Mucosa of stomach (tissue), 1 donor: ENCODE data around the gene SYS1.
A peak's percentile ranks its signal among the peaks of the same experiment; 100 is the strongest.

ENCODE experiments used
- H3K27me3 ChIP-seq: one replicate; pipeline ENCODE4 v1.7.0; 2013; ENCODE audit warnings: mild to moderate bottlenecking, low read length; ENCODE audit not compliant: control insufficient read depth, insufficient read depth
- H3K36me3 ChIP-seq: one replicate; pipeline ENCODE4 v1.7.0; 2013; ENCODE audit warnings: low read length; ENCODE audit not compliant: control insufficient read depth, insufficient read depth
- H3K4me1 ChIP-seq: one replicate; pipeline ENCODE4 v1.7.0; 2013; ENCODE audit warnings: mild to moderate bottlenecking, low read length; ENCODE audit not compliant: control insufficient read depth, insufficient read depth
- H3K4me3 ChIP-seq: one replicate; pipeline ENCODE4 v1.7.0; 2013; ENCODE audit warnings: low read length
- H3K9ac ChIP-seq: one replicate; pipeline ENCODE4 v1.7.0; 2013; ENCODE audit warnings: mild to moderate bottlenecking, low read length, moderate library complexity
- H3K9me3 ChIP-seq: one replicate; pipeline ENCODE4 v1.7.0; 2013; ENCODE audit warnings: mild to moderate bottlenecking, low read length, moderate library complexity; ENCODE audit not compliant: control insufficient read depth
- donor health status: Pancreatic carcinoma.

The SYS1 gene

DNA sequence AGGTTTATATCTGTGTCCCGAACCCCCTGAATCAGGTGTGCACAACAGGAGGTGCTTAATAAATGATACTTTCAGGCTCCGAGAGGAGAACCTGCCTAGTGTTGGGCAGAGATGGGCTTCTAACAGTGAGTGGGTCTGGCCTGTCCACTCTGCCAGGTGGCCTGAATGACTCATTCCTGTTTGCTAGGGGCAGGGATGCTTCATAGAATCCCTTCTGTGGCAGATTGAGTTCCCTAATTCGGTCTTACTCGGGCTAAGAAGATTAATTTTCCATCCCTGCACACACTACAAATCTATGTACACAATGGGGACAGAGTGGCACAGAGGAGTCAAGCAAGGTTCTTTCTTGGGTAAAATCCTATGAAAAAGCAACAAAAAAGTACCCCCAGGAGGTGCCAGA is 34.5 kb upstream of the SYS1 start:
- Histone ChIP-seq H3K4me3 (no peak overlapping the region), H3K9ac (no peak overlapping the region), H3K27me3 (no peaks in the 10 kb centered on the region), H3K9me3 (no peaks in the 10 kb centered on the region), H3K4me1 (peaks cover 20% of the 10 kb centered on the region), H3K36me3 (peaks cover 37% of the 10 kb centered on the region)

DNA sequence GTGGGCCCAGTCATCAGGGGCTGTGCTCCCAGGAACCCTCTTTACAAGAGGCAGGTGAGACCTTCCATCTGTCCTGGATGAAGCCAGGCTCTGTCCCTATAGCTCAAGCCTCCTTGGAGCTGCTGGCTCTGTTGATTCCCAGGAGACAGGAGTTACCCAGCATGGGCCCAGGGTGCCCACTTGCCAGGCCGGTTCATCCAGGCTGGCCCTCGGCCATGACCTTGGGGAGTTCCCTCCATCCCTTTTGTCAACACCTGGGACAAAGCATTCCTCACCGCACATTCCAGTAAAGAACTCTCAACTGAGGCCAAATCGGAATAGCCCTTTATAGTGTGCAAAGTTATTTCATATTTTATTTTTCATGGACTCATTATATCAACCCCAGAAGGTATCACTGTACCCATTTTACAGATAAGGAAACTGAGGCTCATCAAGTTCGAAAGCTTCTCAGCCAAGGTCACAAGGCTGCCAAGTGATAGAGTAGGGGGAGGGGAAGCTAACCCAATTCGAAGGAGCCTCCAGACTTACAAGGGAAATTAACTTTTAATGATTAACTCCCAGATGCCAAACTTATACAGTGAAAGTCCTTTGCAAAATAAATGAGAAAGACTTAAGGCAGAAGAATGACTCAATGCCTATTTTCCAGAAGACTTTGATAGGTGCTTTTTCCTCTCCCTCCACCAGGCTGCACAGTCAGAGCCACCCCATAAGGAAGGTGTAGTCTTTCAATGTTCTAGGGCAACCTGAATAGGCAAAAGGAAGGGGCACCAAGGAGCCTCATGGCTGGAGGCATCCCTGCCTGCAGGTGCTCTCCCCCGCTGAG is 33.2 kb upstream of the SYS1 start:
- Histone ChIP-seq H3K27me3 (no peaks in the 10 kb centered on the region), H3K4me3 (no peak overlapping the region), H3K36me3 (peaks cover 37% of the 10 kb centered on the region), H3K4me1 (peaks cover 20% of the 10 kb centered on the region), H3K9me3 (no peaks in the 10 kb centered on the region), H3K9ac (no peak overlapping the region)

DNA sequence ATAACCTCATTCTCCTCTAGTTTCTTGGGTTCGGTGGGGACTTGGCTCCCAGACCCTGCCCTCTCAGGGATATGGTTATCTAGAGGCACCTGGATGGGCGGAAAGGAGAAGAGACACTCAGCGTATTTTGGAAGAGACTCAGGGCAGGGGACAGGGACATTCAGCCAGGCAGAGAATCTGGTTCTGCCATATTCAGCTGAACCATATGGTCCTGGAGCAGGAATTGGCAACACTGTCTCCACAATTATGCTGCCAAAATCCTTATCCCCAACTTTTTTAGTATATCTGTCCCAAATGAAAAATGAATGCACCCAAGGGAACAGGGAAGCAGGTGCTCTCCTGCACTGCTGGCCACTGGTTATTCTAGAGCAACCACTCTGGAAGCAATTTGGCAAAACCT is 32.5 kb upstream of the SYS1 start:
- no peaks in the 10 kb centered on the region for H3K27me3 ChIP-seq
- H3K9me3 ChIP-seq: no peaks in the 10 kb centered on the region
- no peak overlapping the region for H3K9ac ChIP-seq
- H3K4me1 ChIP-seq: peaks cover 23% of the 10 kb centered on the region
- no peak overlapping the region for H3K4me3 ChIP-seq
- peaks cover 41% of the 10 kb centered on the region for H3K36me3 ChIP-seq

DNA sequence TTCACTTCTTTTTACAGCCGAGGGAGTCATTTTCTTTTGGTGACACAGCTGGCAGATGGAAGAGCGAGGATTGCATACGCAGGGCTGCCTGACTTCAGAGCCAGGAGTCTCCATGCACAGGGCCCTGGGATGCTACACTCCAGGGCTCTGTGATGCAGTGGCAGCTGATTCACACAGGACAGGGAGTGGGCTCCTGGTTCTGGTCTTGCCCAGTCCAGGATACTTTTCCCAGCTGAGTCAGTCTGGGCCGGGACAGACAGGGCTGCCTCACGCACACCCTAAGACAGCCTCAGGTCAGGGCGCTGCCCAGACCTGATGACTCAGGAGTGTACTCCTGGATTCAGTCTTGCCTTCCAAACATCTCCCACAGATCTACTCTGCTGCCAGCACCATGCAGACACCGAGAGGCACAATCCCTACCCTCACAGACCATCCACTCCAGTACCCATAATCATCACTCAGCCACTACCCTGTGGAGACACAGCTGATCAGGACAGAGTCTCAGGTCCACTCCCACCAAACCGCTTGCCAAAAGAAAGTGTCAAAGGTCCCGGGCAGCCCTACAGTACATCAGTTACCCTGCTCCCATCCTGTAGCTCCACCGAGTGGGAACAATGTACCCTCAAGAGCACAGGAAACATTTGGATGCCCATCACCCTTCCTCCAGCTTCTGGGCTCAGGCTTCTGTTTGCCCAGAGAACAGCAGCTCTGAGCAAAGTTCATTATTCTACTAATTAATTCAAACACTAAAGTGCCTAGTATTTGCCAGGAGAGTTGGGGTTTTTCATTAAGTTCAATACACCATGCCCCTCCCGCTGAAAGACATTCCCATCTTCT is 26.2 kb upstream of the SYS1 start:
- peaks cover 15% of the 10 kb centered on the region for H3K36me3 ChIP-seq
- no peak overlapping the region for H3K4me3 ChIP-seq
- H3K9ac ChIP-seq: peak overlapping the region; percentile 68
- peaks cover 63% of the 10 kb centered on the region for H3K4me1 ChIP-seq
- H3K27me3 ChIP-seq: no peaks in the 10 kb centered on the region
- H3K9me3 ChIP-seq: no peaks in the 10 kb centered on the region

DNA sequence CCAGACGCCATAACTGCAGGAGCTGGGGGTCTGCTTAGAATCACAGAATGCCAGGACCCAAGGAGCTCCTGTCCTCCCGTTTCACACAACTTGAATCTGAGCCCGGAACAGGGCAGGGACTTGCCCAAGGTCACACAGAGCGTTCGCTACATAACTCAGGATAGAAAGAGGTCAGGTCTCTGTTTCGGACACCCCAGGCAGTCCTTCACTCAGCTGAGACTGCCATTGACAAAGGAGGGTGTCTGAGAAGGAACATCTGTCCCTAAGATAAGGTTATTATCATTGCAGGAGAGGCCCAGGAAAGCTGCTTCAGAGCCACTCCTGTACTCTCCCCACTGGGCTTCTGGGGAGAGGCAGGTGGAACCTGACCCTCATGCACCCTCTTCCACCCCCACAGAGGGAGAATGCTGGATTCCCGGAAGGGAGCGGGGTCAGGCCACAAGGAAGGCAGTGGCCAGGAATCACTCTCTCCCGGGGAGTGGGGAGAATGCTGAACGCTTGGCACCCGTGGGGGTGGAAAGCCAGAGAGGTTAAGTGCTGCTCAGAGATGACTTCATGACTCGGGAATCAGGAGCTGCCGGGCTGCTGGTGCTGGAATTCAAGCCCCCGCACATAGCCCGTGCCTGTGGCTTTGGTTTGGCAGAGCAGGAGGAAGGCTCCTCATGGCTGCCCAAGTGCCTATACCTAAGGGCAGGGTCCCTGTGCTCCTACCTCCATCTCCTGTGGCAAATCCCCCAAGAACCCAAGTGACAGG is 25.4 kb upstream of the SYS1 start:
- peak overlapping the region; percentile 28 for H3K4me3 ChIP-seq
- H3K4me1 ChIP-seq: peaks cover 71% of the 10 kb centered on the region
- H3K9ac ChIP-seq: peak overlapping the region; percentile 68
- peaks cover 14% of the 10 kb centered on the region for H3K36me3 ChIP-seq
- H3K9me3 ChIP-seq: no peaks in the 10 kb centered on the region
- no peaks in the 10 kb centered on the region for H3K27me3 ChIP-seq

DNA sequence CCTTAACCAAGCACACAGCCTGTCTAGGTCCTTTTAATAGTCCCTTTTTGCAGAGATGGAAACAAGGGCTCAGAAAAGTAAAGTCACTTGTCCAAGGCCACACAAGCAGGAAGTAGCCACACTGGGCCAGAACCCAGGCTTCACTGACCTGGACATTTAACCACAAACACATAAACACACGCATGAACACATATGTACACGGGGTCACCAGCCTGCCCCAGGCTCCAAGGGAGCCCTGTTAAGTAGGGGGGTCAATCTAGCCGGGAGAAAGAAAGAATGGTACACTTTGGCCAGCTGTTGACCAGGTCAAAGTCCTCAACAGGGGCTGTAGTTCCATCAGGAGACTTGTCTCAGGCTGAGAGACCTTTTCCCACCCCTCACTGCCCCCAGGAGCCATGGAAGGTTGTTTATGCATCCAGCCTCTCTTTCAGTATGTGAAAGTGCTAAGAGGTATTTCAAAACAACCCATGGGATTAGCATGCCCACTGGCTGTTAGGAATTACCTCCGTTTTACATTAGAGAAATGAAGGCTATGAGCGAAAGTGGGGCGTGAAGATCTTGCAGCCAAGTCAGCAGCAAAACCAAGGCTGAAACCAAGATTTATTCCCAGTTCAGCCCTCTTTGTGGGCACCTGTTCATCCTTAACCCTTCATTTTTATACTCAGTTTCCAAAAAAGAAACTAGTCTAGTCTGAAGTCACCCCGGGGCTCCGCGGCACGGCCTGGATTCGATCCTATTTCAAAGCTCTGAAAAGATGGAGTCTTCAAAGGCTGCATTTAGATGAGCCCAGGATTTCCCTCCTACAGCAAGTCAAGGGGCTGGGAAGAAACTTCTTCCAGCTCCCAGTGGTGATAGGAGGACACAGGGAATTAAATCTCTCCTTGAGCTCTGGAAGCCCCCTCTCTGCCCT is 24.6 kb upstream of the SYS1 start:
- peaks cover 6% of the 10 kb centered on the region for H3K36me3 ChIP-seq
- peaks cover 79% of the 10 kb centered on the region for H3K4me1 ChIP-seq
- H3K4me3 ChIP-seq: peak overlapping the region; percentile 28
- H3K9me3 ChIP-seq: no peaks in the 10 kb centered on the region
- H3K27me3 ChIP-seq: no peaks in the 10 kb centered on the region
- peak overlapping the region; percentile 68 for H3K9ac ChIP-seq

DNA sequence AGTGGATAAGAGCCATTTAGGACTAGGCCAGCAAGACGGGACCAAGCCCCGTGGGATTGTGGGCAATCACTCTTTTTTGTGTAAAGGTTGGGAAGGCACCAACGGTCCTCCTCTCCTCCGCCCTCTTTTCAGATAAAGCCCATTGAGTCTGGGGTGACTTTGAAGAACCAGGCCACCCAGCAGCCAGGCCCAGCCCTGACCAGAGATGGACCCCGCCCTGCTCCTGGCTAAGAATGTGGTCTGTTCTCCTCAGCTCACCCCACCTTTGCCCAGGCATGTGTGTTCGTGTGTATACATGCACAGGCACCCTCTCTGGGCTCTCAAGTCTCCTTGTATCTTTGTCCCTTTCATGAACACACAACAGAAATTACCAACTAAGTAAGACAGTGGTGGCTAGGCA is 23.9 kb upstream of the SYS1 start:
- Histone ChIP-seq H3K9me3 (no peaks in the 10 kb centered on the region), H3K4me1 (peaks cover 86% of the 10 kb centered on the region), H3K4me3 (no peak overlapping the region), H3K9ac (peak overlapping the region; percentile 4), H3K27me3 (no peaks in the 10 kb centered on the region), H3K36me3 (peaks cover 6% of the 10 kb centered on the region)

DNA sequence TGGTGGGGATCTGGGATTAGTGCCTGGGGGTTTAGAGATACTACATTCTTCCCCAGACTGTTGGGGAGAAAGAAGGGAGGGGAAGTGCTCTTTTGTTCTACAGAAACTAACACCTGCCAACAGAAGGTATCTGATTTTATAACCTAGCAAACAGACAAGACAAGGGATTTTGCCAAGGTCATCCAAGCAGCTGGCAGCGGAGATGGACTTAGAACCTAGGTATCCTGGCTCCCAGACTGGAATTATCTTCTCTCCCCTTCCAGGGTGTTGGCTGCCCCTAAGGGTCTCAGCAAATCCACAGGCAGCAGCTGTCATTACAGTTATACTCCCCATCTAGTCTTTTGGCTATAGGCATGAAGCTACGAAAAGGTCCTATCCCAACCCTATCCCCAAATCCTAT is 23.2 kb upstream of the SYS1 start:
- Histone ChIP-seq H3K36me3 (peaks cover 6% of the 10 kb centered on the region), H3K4me3 (no peak overlapping the region), H3K4me1 (peaks cover 93% of the 10 kb centered on the region), H3K9me3 (no peaks in the 10 kb centered on the region), H3K27me3 (no peaks in the 10 kb centered on the region), H3K9ac (peak overlapping the region; percentile 6)

DNA sequence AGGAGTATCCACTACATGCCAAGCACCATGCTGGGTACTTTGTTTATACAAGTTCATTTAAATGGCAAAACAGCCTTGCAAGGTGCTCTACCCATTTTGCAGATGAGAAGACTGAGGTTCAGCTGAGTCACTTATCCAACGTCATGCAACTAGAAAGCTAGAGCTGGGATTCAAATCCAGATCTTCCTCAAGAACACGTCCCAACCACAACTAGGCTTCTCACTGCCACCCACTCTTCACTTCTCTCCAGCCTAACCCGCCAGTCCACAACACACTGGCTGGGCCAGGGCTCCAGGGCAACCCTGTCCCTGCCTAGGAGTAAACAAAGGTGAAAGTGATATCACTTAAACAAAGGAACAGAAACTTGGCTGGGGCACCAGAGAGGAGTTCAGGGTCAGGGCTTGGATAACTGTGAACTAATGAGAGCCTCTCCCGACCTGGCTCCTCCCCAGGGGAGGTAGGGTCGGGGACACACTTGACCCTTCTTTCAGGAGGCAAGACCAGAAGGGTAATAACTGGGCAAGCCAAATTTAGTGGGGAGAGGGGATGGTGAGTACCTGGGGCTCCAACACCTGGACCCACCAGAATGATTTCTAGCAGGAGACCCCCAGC is 22.6 kb upstream of the SYS1 start:
- H3K36me3 ChIP-seq: peaks cover 4% of the 10 kb centered on the region
- H3K4me3 ChIP-seq: no peak overlapping the region
- H3K27me3 ChIP-seq: no peaks in the 10 kb centered on the region
- H3K9ac ChIP-seq: peak overlapping the region; percentile 33
- H3K4me1 ChIP-seq: peaks cover 96% of the 10 kb centered on the region
- H3K9me3 ChIP-seq: no peaks in the 10 kb centered on the region

DNA sequence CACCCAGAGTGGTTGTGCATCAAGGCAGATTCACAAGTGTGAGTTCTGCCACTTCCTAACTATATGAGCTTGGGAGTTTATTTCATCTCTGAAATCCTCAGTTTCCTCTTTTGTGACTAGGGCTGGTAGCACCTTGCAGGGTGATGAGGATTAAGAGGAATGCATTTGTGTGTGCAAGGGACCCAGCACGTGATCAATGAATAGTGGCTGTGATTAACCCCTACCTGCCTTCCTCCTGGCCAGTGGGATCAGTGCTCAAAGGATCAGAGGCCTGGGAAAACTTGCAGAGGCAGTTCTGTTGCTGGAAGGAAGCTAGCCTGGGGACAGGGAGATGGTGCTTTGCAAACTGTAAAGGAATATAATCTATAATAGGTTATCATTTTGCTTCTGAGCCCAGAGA is 22.0 kb upstream of the SYS1 start:
- Histone ChIP-seq H3K9ac (peak overlapping the region; percentile 97), H3K9me3 (no peaks in the 10 kb centered on the region), H3K27me3 (no peaks in the 10 kb centered on the region), H3K4me3 (no peak overlapping the region), H3K4me1 (peaks cover 97% of the 10 kb centered on the region), H3K36me3 (no peaks in the 10 kb centered on the region)

DNA sequence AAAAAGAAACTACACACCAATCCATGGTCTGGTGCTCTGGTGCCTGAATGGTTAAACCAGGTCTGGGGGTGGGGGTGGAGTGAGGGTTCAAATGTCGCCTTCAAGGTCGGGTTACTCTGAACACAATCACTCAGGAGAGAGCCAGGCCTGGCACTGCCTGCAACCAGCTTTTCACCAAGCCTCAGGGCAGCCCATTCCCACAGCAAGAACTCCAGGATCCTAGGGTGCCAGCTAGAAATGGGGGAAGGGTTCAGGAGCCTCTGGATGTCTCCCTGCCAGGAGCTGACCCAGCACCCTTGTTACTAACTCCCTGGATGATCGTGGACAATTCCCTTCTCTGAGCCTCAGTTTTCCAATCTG is 21.4 kb upstream of the SYS1 start:
- Histone ChIP-seq H3K27me3 (no peaks in the 10 kb centered on the region), H3K4me3 (no peak overlapping the region), H3K9me3 (no peaks in the 10 kb centered on the region), H3K9ac (peak overlapping the region; percentile 97), H3K36me3 (no peaks in the 10 kb centered on the region), H3K4me1 (peaks cover 96% of the 10 kb centered on the region)
